Kasumi-1 (cell line): ENCODE data around the gene NR1H2.
"Not testable (repeated sequence)": the region's sequence is repeated elsewhere in the genome, so short reads cannot be mapped to it uniquely, and the experiment has no call there.

Experiments
- DNase-seq, 2 experiments: peaks; one replicate each; lab custom pipeline; 2025; lab: John Stamatoyannopoulos, UW

The NR1H2 gene

GRCh38 chr19:50376166-50377050 lies at the start of gene NR1H2:
NR1H2 (plus strand) TSS chr19:50376457; CDS start chr19:50377606, 1,149 bp downstream.
- peak; percentile 95 for DNase-seq

GRCh38 chr19:50327013-50327412 lies 49.2 kb upstream of the NR1H2 start:
- no peak for DNase-seq

- DNase-seq = no peak
Measured at GRCh38 chr19:50327461-50328223, 48.6 kb upstream of the NR1H2 start.

GRCh38 chr19:50328224-50328872 lies 47.9 kb upstream of the NR1H2 start:
- no peak for DNase-seq

- DNase-seq = no peak
Measured at GRCh38 chr19:50328873-50329145, 47.4 kb upstream of the NR1H2 start.

GRCh38 chr19:50329146-50329925 lies 46.9 kb upstream of the NR1H2 start, which contains the start of gene KCNC3:
KCNC3 (minus strand) TSS chr19:50329377; CDS start chr19:50329082, 295 bp downstream.
- DNase-seq = no peak

GRCh38 chr19:50329926-50330294 lies 46.3 kb upstream of the NR1H2 start:
- not testable (repeated sequence) for DNase-seq

- peak; percentile 38 to 69 for DNase-seq
Measured at GRCh38 chr19:50330365-50331078, 45.7 kb upstream of the NR1H2 start.

- no peak for DNase-seq
Measured at GRCh38 chr19:50331221-50331993, 44.9 kb upstream of the NR1H2 start.

GRCh38 chr19:50331994-50332243 lies 44.3 kb upstream of the NR1H2 start:
- DNase-seq = no peak

- no peak for DNase-seq
Measured at GRCh38 chr19:50332244-50333038, 43.8 kb upstream of the NR1H2 start.

- no peak for DNase-seq
Measured at GRCh38 chr19:50333235-50333736, 43.0 kb upstream of the NR1H2 start.

GRCh38 chr19:50333737-50334617 lies 42.3 kb upstream of the NR1H2 start:
- no peak for DNase-seq

- no peak for DNase-seq
Measured at GRCh38 chr19:50334741-50335421, 41.4 kb upstream of the NR1H2 start.

GRCh38 chr19:50337031-50337430 lies 39.2 kb upstream of the NR1H2 start:
- DNase-seq = not testable (repeated sequence)

GRCh38 chr19:50340331-50340730 lies 35.9 kb upstream of the NR1H2 start:
- DNase-seq = no peak

GRCh38 chr19:50341091-50341564 lies 35.1 kb upstream of the NR1H2 start:
- no peak for DNase-seq
